CD4-positive, alpha-beta T cell treated with Interleukin-21 for 1 hour (primary cell): Measurements from ENCODE around the gene TFCP2L1.

Source experiments
- DNase-seq: peaks from one replicate; pipeline ENCODE4 v3.0.0-alpha.2; 2020

Gene TFCP2L1

DNA sequence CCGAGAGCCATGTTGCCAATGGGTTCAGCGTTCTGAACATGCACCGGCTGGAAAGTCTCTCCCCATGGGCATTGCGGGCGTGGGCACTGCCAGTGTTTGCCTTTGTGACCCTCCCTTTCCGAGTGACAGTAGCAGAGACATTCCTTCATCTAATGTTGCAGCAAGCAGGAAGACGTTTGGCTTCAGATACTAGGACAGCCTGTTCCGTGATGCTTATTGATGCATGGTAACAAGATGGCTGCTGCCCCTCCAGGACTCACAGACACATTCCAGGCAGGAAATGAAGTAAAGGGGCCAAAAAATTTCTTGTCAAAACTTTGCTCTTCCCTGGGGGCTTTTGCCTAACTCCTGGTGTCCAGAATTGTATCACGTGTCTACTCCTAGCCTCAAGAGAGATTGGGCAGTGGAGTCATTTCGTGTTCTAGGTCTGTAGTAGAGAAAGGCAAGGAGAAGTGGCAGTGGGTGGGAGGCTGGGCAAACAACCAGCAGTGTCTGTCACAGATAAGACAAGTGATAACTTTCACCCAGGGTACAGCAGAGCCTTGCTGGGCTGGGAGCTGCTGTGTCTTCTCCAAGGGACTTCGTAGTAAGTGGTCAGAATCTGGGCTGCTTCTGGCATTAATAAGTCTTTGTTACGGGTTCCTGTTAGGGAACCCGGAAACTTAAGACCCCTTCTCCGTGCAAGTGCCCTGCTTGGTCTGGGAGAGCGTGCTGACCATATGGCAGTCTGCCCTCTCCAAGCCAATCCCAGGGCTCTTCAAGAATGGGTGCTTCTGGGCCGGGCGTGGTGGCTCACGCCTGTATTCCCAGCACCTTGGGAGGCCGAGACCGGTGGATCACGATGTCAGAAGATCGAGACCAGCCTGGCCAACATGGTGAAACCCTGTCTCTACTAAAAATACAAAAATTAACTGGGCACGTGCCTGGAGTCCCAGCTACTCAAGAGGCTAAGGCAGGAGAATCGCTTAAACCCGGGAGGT lies 93.5 kb downstream of the TFCP2L1 start:
- no peak for DNase-seq

DNA sequence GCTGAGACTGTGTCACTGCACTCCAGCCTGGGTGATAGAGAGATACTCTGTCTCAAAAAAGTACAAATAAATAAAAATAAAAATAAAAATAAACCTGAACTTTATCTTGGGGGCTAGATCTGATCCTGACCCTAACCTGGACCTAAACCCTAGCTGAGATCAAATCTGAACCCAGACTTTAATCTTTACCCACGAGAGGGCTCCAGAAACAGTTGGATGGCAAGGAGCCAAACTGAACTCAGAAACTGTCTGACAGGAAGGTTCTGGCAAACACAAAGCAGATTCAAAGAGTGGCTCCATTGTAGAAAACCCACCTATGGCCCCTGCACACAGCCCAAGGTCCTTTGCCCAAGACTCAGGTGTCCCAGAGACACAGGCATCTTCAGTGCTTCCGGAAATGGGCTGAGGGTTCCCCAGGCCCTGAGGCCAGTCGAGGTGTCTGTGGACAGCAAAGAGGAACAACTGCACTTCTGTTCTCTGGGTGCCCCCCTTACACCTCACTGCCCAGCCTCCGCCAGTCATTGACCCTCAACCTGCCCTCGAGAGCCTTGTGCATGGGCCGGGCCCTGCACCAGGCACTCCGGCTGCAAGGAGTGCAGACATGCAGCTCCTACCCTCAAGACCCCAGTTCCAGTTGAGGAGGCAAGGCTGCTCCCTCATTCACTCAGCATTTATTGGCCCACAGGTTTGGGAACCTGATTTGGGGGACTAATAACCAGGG lies 95.2 kb downstream of the TFCP2L1 start:
- DNase-seq: no peak

DNA sequence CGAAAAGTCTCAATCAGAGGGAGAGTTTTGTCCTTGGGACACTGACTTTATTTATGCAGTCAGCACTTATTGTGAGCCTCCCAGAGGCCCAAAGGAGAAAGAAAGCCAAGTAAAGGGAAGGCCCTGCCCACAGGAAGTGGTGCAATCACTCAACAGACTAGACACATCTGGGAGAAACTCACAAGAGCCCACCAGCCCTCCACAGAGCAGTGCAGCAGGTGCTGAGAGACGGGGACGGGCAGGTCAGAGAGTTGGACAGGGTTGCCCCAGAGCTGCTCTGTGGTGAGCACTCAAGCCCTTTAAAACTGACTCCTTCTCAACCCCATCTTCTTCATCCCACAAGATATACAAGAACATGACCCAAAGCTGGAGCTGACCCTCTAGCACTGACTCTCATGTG lies 96.0 kb downstream of the TFCP2L1 start:
- DNase-seq: no peak

DNA sequence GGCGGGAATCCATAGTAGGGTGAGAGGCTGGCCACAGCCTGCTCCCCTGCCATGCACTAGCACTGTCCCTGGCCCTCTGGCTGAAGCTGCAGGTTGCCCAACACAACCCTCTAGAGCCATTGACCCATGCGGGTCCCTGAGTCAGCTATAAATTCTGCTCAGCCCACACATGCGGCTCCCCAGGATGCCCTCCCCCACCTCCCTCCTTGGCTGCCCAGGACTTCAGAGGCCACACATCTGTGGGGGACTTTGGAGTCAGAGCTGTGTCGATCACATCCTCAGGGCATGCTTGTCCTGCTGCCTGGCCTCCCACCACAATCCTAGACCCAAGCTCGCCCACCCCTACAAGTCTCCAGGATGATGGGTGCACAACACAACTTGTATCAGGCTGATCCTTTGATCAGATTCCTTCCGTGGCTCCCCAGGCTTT lies 97.0 kb downstream of the TFCP2L1 start:
- DNase-seq: no peak

DNA sequence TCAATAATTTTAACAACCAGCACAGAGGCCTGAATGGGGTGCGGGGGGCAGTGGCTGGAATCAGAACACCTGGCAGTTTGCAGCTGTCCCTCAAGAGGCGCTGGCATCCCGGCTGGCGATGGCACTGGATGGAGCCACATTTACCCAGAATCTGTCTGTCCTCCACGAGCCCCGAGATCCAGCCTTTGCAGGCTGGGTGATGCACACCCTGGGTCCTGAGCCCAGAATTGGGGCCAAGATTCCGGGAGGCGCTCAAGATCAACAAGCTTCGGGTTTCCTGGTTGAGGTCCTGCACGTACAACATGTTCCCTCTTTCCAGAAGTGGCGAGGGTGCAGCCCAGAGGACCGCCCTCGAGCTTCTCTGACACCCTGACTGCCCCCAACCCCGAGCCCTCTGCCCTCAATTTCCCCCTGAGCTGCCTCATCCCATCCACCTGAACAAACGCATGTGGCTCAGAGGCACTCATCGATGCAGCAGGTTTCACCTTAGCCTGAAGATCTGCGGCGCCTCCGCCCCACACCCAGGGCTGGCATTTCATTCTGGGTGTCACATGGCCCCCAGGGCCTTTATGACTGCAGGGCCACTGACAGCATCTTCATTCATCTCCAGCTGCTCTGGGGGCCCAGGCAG lies 97.5 kb downstream of the TFCP2L1 start:
- no peak for DNase-seq

DNA sequence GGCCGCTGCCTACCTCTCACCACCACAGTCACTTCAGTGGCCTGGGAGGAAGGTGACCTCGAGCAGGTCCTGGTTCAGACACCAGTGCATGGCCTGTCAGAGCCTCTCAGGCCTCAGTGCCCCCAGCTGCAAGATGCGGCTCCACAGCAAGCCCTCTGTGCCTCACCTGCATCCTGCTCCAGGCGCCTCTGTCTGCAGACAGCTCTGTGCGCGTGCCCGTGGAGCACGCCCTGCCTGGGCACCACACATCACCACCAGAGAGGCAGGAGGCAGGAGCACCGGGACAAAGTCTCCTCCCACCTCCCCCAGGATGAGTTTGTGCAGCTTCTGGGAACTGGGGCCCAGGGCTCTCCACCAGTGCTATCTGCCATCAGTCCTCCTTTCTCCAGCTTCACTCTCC lies 98.7 kb downstream of the TFCP2L1 start:
- DNase-seq: no peak

DNA sequence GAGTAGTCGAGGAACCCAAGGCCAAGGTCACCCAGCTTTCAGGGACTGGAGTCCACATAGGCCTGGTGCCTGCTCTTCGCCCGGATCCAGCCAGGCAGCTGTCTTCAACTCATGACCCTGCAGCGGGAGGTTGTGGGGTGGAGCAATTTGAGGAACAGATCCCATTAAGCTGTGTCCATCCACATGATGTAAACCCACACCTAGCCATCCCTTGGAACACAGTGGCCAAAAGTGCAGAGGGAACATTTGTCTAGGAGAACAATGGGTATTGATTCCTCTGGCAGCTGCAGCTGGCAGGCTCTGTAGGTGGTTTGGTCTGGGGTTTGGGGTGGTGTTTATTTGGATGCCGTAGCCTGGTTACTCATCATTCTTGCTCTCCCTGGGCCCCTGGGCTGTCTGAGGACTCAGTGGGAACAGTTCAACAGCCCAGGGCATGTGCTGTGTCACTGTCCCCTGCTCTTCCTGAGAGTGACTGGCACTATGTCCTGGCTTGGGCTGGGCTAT lies 99.4 kb downstream of the TFCP2L1 start:
- DNase-seq: no peak

DNA sequence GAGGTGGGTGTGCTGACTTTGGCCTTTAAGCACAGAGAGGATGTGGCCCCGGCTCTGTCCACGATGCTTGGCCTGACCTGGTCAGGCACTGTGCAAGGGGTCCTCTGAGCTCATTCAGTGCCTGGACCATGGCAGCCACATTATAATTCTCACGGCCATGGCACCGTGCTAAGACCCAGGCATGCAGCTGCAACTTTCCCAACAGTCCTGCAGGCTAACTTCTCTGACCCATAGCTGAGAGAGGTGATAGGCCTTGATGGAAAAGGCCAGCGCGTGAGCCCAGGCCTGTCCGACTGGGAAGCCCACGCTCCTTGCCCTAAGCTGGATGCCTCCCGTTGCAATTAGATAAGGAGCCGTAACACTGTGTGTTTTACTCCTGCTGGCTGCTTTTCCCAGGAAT lies 99.9 kb downstream of the TFCP2L1 start:
- no peak for DNase-seq

DNA sequence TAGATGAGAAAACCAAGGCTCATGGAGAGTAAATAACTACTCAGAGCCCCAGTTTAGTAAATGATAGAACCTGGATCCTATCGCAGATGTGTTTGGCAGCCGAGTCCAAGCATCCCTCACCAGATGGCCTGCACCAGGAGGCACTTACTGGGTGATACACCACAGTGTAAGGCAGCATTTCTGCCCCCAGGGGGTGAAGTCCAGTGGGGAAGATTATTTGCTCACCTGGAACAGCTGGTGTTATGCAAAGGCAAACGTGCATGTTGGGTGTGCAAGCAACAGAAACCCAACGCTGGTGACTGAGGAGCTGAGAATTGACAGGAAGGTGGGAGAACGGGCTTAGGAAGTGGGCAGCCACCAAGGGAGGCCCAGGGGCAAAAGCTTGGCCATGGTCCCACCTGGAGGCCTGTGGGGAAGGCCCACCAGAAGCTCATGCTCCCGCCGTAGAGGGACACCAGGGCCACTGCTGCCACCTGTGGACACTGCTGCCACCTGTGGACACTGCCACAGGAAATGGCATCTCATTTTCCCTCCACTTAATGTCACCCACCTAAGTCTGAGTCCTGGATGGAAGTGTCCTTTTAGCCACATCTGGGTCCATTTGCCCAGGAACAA lies 100.6 kb downstream of the TFCP2L1 start:
- DNase-seq: no peak

DNA sequence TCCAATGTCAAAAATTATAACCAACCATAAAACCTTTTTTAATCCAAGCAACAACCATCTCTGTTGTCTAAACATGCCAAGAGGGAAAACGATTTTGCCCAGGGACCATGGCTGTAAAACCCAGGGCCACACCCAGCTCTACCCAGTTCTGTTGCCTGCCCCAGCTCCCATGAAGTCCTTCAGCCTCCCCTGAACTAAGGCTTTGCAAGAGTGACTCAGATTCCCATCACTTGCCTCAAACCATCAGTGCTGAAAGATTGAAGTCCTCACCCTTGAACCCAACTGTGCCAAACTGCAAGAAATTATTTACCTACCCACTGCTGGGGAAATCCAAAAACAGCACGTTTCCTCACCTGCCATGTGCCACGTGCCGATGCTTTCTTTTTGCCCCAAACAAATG lies 102.5 kb downstream of the TFCP2L1 start:
- no peak for DNase-seq

DNA sequence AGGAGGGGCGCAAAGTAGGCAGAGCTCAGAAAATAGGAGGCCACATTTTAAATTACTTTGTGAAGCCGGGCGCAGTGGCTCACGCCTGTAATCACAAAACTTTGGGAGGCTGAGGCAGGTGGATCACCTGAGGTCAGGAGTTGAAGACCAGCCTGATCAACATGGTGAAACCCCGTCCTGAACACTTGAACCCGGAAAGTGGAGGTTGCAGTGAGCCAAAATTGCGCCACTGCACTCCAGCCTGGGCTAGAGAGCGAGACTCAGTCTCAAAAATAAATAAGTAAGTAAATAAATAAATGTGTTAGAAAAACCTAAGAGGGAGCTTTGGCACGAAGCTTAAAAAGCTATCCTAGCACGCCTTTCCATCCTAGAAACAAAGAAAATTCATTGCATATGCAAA lies 105.5 kb downstream of the TFCP2L1 start:
- no peak for DNase-seq

DNA sequence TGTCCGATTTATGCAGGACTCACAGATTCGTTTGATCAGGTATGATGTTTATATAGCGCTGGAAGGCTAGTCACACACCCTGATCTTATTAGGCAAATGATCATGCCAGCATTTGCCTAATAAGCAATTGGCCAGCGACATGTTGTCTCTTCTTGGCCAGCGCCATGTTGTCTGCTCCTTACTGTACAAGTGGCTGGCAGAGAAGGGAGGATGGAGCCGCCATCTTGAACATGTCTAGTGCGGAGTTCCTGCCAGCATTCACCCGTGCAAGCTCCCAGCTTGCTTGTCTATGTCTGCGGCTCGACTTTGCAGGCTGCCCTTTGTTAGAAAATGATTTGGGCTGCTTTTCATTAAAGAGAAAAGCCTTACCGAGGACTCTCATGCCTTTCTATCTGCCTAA lies 106.3 kb downstream of the TFCP2L1 start:
- DNase-seq: no peak

DNA sequence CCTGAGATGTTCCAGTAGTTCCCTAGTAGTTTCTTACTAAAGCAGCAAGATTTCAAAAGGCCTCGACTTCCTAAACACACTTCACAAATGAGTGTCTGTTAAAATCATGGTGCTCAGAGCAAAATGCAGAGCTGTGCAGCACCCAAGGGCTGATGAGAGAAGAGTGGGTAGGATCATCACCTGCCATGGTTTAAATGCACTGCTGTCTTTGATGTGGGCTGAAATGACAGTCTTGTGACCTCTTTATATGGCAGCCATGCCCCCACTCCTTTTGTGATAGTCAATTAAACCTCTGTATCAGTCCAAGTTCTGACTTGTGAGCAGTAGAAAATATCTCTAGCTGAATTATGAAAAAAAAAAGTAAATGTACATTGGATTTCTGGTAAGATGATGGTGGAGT lies 107.1 kb downstream of the TFCP2L1 start:
- DNase-seq: no peak

DNA sequence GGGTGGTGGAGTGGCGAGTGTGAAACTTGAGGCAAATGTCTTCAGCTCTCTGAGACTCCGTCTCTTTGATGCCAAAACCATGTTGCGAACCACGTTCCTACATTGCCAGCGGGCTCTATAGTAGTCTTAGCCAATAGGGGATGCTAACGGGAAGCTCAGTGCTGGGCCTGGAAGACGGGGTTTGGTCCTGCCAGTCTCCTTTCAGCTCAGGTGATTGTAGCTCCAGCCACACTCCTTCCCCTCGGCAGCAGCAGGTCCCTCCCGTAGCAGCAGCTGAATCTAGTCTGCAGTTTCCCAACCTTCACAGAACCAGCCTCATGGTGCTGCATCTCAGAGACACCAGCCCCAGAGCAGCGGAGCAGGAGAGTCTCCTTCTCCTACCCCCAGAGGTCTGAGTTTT lies 109.7 kb downstream of the TFCP2L1 start:
- DNase-seq: no peak

DNA sequence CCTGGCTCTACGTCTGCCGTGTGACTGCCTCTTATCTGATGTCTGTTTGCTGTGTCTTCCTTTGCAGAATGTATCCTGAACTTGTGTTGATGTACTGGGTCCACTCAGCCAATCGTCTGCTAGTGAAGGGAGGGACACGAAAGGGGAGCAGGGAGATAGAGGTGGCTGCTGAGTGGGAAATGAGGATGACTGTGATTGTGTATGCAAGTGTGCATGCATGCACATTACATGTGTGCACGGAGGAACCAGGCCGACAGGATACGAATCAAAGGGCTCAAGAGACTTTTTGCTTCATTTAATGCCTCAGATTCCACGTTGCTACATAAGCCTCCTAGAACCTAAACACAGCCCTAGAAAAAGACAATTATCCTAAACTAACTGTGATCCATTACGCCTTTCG lies 111.2 kb downstream of the TFCP2L1 start:
- no peak for DNase-seq

DNA sequence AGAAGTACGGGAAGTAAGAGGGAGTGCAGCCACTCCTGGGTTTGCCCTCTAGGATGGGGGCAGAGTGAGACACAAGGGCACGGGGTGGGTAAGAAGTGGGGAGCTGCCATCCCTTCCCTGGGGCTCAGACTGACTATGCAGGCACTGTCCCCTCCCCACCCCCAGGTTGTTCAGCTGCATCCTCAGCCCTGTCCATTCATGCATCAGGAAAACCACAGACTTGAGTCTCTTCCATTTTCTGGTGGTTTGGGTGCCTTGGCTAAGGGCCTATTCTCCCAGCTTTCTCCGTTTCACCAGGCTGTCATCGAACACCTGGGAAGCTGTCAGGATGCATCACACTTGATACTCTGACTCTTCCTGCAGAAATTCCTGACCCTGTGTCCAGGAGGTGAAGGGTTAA lies 111.9 kb downstream of the TFCP2L1 start:
- DNase-seq: no peak

DNA sequence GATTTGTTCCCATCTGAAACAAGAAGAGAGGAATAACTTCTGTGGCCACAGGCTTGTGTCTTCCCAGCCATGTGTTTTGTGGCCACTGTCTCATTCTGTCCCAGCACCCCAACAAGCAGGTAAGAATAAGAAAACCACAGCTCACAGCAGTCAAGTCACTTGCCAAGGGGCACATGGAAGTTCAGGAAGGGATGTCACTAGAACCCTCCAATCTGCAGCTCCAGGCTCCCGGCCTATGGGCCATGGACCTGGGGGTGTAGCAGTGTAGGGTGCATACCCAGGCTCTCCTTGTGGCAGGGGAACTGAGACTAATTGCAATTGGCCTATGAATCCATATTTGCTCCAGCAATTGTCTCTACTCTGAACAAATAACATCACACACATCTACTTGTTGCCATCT lies 112.5 kb downstream of the TFCP2L1 start:
- DNase-seq: no peak

DNA sequence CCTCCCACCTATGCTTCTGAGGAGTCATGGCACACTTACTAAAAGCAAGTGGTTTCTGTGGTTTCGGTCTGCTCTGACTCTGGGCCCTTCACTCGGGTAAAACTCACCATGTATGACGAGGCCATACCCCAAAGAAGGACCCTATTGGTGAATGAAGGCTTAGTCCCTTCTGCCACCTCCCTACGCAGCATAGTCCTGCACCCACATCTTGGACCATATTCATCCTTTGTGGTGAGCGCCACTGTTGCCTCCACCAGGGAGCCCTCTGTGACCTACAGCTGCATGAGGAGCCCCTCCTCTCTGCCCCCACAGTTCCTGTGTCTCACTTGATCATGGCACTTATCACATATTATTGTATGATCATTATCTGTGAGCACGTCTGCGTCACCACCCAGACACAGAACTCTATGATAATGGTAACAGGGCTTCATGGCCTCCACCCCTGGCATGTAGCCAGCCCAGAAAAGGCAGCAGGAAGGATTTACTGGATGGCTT lies 113.3 kb downstream of the TFCP2L1 start:
- no peak for DNase-seq

DNA sequence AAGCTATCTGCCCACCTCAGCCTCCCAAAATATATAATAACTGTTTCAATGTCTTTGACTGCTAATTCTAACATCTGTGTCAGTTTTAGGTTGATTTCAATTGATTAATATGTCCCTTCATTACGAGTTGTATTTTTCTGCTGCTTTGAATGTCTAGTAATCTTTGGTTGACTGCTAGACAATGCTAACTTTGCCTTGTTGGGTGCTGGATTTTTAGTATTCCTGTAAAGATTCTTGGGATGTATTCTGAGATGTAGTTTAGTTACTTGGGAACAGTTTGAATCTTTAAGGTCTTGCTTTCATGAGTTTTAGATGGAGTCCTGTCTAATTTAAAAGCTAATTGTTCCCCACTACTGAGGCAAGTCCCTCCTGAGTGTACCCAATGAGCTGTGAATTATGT lies 114.4 kb downstream of the TFCP2L1 start:
- DNase-seq: no peak

DNA sequence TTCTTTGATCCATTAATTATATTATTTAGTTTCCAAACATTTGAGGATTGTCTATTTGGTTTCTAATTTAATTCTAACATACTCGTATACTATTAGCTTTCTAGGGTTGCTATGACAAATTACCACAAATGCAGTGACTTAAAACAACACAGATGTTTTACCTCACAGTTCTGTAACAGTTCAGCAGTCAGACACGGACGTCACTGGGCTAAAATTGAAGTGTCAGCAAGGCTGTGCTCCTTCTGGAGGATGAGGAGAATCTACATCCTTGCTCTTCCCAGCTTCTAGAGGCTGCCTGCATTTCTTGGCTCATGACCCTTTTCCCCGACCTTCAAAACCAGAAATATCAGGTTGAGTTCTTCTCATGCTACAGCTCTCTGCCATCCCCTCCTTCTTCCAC lies 117.6 kb downstream of the TFCP2L1 start:
- DNase-seq: no peak
